Measurements from ENCODE around the gene ADGRV1. TPM values are rescaled to one million over a fixed set of nuclear protein-coding genes. Genes with fewer than 3 reads are reported as not detected.

The ADGRV1 gene
- total RNA-seq, 2 donors from 2014 or later: 1.4 TPM; not detected in 1

GRCh38 chr5:91076138-91076537, 517.5 kb downstream of the ADGRV1 start:
- Histone ChIP-seq H3K27me3 (replicated peaks; ENCODE audit: insufficient read depth) (no peaks in the 10 kb centered on the region), H3K9me3 (no peaks in the 10 kb centered on the region), H3K4me1 (ENCODE audit: control insufficient read depth in 1 of 2, low read depth in 2 of 2) (peaks cover 16 to 40% of the 10 kb centered on the region in 2 donors), H3K27ac (no peak overlapping the region), H3K36me3 (no peaks in the 10 kb centered on the region), H3K4me3 (no peak overlapping the region)
- no peak for TF ChIP-seq CTCF (IDR thresholded peaks at IDR 0.05)
- ATAC-seq (ENCODE audit: insufficient number of reproducible peaks, low FRiP score, low read depth) (no peak), DNase-seq (ENCODE audit: low spot score) (no peak)

- Histone ChIP-seq H3K4me3 (no peak overlapping the region), H3K27me3 (replicated peaks; ENCODE audit: insufficient read depth) (no peaks in the 10 kb centered on the region), H3K27ac (peak overlapping the region in 1 of 2 donors; percentile 19), H3K9me3 (no peaks in the 10 kb centered on the region), H3K36me3 (no peaks in the 10 kb centered on the region), H3K4me1 (ENCODE audit: control insufficient read depth in 1 of 2, low read depth in 2 of 2) (peaks cover 14 to 33% of the 10 kb centered on the region in 2 donors)
- DNase-seq (ENCODE audit: low spot score) (no peak), ATAC-seq (ENCODE audit: insufficient number of reproducible peaks, low FRiP score, low read depth) (no peak)
- no peak for TF ChIP-seq CTCF (IDR thresholded peaks at IDR 0.05)
These were observed 519.0 kb downstream of the ADGRV1 start for GRCh38 chr5:91077623-91078022.

GRCh38 chr5:91079037-91079436, 520.4 kb downstream of the ADGRV1 start:
- TF ChIP-seq CTCF (IDR thresholded peaks at IDR 0.05): no peak
- peaks cover 6 to 22% of the 10 kb centered on the region in 2 donors for H3K4me1 ChIP-seq (ENCODE audit: control insufficient read depth in 1 of 2, low read depth in 2 of 2)
- ATAC-seq (ENCODE audit: insufficient number of reproducible peaks, low FRiP score, low read depth) (no peak), DNase-seq (ENCODE audit: low spot score) (no peak)
- H3K27me3 ChIP-seq (replicated peaks; ENCODE audit: insufficient read depth): no peaks in the 10 kb centered on the region
- no peak overlapping the region for H3K4me3 ChIP-seq
- no peaks in the 10 kb centered on the region for H3K9me3 ChIP-seq
- H3K27ac ChIP-seq: peak overlapping the region; percentile 0 to 45
- no peaks in the 10 kb centered on the region for H3K36me3 ChIP-seq

GRCh38 chr5:91089758-91090157, 531.2 kb downstream of the ADGRV1 start:
- Histone ChIP-seq H3K27ac (no peak overlapping the region), H3K4me3 (no peak overlapping the region), H3K4me1 (ENCODE audit: control insufficient read depth in 1 of 2, low read depth in 2 of 2) (no peaks in the 10 kb centered on the region), H3K27me3 (replicated peaks; ENCODE audit: insufficient read depth) (no peaks in the 10 kb centered on the region), H3K9me3 (no peaks in the 10 kb centered on the region), H3K36me3 (no peaks in the 10 kb centered on the region)
- ATAC-seq (ENCODE audit: insufficient number of reproducible peaks, low FRiP score, low read depth) (no peak), DNase-seq (ENCODE audit: low spot score) (no peak)
- no peak for TF ChIP-seq CTCF (IDR thresholded peaks at IDR 0.05)

- TF ChIP-seq CTCF (IDR thresholded peaks at IDR 0.05): no peak
- Histone ChIP-seq H3K4me1 (ENCODE audit: control insufficient read depth in 1 of 2, low read depth in 2 of 2) (no peaks in the 10 kb centered on the region), H3K27ac (no peak overlapping the region), H3K4me3 (no peak overlapping the region), H3K27me3 (replicated peaks; ENCODE audit: insufficient read depth) (no peaks in the 10 kb centered on the region), H3K36me3 (no peaks in the 10 kb centered on the region), H3K9me3 (no peaks in the 10 kb centered on the region)
- DNase-seq (ENCODE audit: low spot score): no peak
- no peak for ATAC-seq (ENCODE audit: insufficient number of reproducible peaks, low FRiP score, low read depth)
These were observed 532.4 kb downstream of the ADGRV1 start for GRCh38 chr5:91090995-91091394.
